Stimulated activated CD4-positive, alpha-beta T cell treated with anti-CD3 and anti-CD28 coated beads, Interleukin-1b, Interleukin-23, amount 100 ng/mL, for 4 hours (primary cell): Measurements from ENCODE around the gene RASA3.
"Not testable (repeated sequence)": the region's sequence is repeated elsewhere in the genome, so short reads cannot be mapped to it uniquely, and the experiment has no call there.

Experiments used
- DNase-seq, 2 donors: peaks; one replicate each; pipeline ENCODE4 v3.0.0-alpha.2; 2020; ENCODE audit warnings: low read depth in 2 of 2

RASA3 gene

DNA sequence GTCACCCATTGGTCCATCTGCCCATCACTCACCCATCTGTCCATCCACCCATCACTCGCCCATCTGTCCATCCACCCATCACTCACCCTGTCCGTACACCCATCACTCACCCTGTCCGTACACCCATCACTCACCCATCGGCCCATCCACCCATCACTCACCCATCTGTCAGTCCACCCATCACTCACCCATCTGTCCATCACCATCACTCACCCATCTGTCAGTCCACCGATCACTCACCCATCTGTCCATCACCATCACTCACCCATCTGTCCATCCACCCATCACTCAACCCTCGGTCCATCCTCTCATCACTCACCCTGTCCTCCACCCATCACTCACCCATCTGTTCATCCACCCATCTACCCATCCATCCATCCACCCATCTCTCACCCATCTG lies 143.6 kb downstream of the RASA3 start:
- not testable (repeated sequence) for DNase-seq

DNA sequence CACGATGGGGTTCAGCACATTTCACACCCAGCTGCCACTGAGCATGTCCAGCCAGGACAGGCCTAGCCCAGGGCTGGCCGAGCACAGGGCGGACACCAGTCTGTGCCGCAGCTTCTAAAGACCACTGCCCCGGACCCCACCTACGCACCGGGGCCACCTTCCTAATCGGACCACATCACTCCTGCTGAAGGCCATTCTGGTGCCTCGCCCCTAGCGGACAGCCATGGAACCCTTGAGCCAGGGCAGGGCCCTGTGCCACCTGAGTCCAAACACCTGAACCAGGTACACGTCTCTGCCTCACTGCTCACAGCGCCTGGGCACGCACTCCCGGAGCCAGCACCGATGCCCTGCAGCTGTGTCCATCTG lies 150.1 kb downstream of the RASA3 start:
- DNase-seq = no peak

GRCh38 chr13:113981611-113982295 lies 150.7 kb downstream of the RASA3 start:
- no peak for DNase-seq

DNA sequence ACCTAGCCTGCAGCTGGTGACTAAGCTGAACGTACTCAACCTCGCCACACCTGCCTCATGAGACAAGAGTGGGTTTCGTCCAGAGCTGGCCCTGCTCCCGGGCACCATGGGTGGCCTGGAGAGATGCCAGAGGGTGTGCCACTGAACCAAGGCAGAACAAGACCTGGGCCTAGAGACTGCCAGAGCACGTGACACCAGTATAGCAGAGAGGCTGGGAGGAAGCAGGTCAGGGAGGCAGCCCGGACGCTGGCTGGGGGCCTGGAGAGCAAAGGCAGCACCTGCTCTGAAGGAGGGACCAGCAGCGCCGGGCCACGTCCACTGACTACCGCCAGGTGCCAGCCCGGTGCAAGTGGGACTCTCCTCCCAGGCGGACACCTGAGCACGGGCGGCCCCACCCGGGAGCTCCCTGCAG lies 151.2 kb downstream of the RASA3 start:
- DNase-seq = no peak

- DNase-seq = no peak
These were observed 151.8 kb downstream of the RASA3 start for GRCh38 chr13:113980489-113981064.

- no peak for DNase-seq
These were observed 152.5 kb downstream of the RASA3 start for GRCh38 chr13:113979791-113980471.

DNA sequence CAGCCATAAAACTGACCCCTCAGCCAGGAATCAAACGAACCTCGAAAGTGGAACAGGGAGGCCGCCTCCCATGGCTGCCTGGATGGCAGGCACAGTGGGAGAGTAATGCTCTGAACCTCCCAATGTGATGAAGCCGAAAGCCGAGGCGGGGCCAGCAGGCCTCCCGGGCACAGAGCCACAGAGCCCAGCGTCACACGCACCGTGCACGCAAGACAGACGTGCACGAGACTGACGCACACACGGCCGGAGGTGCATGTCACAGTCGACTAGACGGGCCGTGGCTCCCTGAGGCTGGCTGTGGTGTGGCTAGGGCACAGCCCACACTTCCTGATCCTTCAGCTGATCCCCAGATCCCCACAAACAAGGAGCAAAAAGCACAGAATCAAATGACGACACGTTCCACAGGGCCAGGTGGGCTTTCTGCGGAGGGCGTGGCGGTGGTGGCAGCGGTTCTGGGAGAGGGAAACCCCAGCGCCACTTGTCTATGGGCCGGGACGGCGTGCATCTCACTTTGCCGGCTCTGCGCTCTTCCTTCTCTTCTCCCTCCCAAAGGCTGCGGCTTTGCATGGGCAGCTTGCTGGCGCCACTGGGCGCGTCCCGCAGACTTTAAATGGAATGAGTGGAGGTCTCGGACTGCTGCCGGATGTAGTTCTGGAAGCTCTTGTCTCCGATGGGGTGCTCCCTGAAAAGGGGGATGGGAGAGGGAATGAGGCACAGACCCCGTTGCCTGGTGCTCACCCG lies 153.5 kb downstream of the RASA3 start:
- no peak for DNase-seq

- no peak for DNase-seq
These were observed 154.4 kb downstream of the RASA3 start for GRCh38 chr13:113977976-113978375.

DNA sequence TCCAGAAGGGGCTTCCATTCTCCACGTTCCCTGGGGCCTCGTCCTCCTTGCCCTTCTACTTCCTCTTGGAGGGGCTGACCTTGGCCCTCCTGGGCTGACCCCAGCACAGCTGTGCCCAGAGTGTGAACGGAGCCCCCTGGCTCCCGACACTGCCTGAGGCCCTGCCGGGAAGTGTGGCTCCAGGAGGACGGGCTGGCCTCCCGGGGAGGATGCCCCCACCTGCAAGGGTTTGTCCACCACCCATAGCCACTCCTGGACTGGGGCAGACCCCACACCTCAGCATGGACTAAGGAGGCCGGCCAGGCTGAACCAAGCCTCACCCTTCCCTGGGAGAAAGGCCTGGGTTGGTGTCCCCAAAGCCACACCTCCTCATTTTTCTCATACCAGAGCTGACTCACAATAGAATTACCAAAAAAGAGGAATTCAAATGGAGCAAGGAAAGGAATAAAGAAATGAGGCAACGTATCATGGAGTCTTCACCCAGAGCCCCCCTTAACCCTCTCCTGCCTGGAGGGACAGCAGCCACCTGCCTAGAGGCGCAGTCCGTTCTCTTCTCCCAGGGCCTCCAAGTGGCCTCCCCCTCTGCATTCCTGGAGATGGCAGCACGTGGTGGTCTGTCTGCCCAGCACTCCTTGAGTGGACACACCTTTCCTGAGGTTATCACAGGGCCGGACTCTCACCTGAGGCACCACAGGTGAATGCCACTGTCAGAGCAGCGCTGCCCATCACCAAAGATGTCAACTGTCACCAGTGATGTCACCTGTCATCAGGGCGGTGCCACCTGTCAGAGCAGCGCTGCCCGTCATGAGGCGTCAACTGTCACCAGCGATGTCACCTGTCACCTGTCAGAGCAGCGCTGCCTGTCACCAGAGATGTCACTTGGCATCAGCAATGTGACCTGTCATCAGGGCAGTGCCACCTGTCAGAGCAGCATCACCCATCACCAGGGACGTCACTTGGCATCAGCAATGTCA lies 155.4 kb downstream of the RASA3 start:
- DNase-seq = no peak

DNA sequence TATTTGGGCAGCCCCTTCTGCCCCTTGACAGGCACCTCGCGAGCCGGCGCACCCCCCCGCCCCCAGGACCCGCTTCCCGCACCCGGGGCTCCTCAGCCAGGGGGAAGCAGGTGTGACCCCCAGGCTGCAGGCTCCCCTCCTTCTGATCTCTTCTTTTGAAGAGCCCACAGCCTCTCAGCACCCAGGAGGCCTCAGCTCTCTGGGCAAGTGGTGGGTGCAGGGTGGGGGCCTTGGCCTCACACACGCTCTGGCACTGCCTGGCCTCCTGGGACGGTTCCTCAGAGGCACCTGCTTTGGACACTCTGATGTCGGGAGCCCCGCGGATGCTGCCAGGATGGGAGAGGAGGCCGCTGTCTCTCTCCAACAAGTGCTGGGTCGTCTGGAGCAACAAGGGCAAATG lies 157.0 kb downstream of the RASA3 start:
- no peak for DNase-seq

GRCh38 chr13:113974304-113975281 lies 157.8 kb downstream of the RASA3 start:
- no peak for DNase-seq

GRCh38 chr13:113973218-113974164 lies 158.9 kb downstream of the RASA3 start, which contains the start of gene C13orf46:
Gene C13orf46 (minus strand): TSS chr13:113974076. CDS start chr13:113973997, 79 bp downstream.
- no peak for DNase-seq

GRCh38 chr13:113972451-113973217 lies 159.8 kb downstream of the RASA3 start:
- no peak for DNase-seq

GRCh38 chr13:113971471-113972231 lies 160.8 kb downstream of the RASA3 start:
- no peak for DNase-seq

DNA sequence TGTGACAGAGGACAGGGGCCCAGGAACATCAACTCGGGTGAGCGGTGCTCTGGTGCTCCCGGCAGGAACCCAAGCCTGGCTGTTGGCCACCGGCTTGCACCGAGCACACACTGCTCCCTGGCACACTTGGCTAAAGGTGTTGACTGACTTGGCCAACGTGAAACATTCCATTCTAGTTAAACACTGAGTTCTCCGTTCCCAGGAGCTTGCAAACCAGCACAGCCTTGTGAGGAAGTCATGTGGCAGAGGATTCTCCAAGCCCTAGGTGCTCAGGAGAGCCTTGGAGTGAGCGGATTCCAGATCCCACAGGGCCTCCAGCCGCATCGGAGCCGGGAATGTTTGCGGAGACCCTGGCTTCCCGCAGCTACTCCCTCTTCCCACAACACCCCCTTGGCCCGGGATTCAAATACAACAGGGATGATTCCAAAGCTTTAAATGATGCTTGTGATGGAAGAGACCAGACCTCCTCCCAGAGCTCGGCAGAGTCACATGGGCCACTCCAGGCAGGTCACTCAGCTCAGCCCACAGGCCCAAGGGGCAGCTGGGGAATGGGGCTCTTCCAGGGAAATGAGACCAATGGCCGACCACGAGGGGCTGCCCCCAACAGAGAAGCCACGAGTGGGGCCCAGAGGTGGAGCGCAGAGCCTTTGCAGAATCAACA lies 161.5 kb downstream of the RASA3 start:
- DNase-seq = no peak

DNA sequence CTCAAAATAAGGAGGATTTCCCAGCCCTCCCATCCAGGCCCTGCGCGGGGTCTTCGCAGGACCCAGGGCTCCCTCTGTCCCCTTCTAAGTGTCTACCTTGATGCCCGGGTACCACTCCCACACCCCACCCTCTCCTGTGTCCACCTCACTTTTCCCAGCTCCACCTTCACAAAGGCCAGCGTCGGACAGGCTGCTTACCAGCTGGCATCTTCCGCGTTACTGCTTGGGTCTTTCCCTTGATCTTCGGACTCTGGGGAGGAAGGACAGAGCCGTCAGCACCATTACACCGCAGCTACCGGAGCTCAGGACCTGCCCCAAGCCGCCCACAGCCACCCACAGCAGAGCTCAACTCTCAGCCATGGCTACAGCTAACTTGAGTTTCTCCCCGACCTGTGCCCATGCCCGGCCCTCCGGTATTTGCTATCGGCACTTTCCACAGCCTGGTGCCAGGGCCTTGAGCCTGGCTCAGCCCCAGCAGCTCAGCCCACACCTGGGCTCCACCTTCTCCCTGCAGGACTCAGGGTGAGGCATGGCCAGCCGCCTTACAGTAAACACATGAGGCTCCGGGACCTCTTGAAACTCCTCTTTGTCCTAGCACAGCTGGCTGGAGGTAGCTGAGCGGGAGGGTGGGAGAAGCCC lies 162.3 kb downstream of the RASA3 start:
- DNase-seq = no peak
